SH-SY5Y (cell line): Measurements from ENCODE around the gene RANBP2.

ENCODE experiments used
- GATA2 ChIP-seq: IDR thresholded peaks from 2 replicates; pipeline ENCODE4 v1.6.1; 2011; ENCODE audit warnings: mild to moderate bottlenecking, low read depth, low read length
- GATA3 ChIP-seq: IDR thresholded peaks from 2 replicates; pipeline ENCODE4 v1.6.1; 2011; ENCODE audit warnings: low read depth, mild to moderate bottlenecking, low read length, moderate library complexity

GRCh38 chr2:108829578-108830310 lies 110.5 kb downstream of the RANBP2 start:
- TF ChIP-seq GATA2: no peak
- no peak for TF ChIP-seq GATA3
